MCF 10A (cell line): ENCODE results near the gene ACADVL. TPM values are rescaled to one million over a fixed set of nuclear protein-coding genes. Genes with fewer than 3 reads are reported as not detected.

Source experiments
- BruUV-seq: library from RNA; stranded (reverse); fragments of 400-500 nt; replicated peaks from 2 replicates; lab custom pipeline; 2021; lab: Mats Ljungman, UMichigan
- CTCF ChIA-PET: fragments of 300-600 bp; sonication (Branson Sonifier 250); formaldehyde crosslinking; extraction: SDS; loops from one replicate; lab custom pipeline; 2021; ENCODE audit warnings: antibody characterized with exemption, inconsistent platforms; lab: Yijun Ruan, JAX
- POLR2A ChIA-PET: fragments of 300-600, 350-650 bp; sonication (Branson Sonifier 250); formaldehyde crosslinking; extraction: SDS; loops from one replicate; lab custom pipeline; 2020; ENCODE audit warnings: antibody characterized with exemption, inconsistent platforms; lab: Yijun Ruan, JAX
- DNase-seq: peaks from one replicate; pipeline ENCODE4 v3.0.0-alpha.2; 2018; ENCODE audit not compliant: unreplicated experiment
- H3K27ac Mint-ChIP-seq: one replicate; pipeline ENCODE4 v1.8.0; 2022; ENCODE audit warnings: mild to moderate bottlenecking, low read depth, mixed read lengths; ENCODE audit not compliant: unreplicated experiment
- H3K27me3 Mint-ChIP-seq: one replicate; pipeline ENCODE4 v1.8.0; 2022; ENCODE audit warnings: mixed read lengths; ENCODE audit not compliant: insufficient read depth, unreplicated experiment
- H3K36me3 Mint-ChIP-seq: one replicate; pipeline ENCODE4 v1.8.0; 2022; ENCODE audit warnings: mild to moderate bottlenecking, moderate library complexity, mixed read lengths; ENCODE audit not compliant: insufficient read depth, unreplicated experiment
- H3K4me1 Mint-ChIP-seq: one replicate; pipeline ENCODE4 v1.8.0; 2022; ENCODE audit warnings: mixed read lengths; ENCODE audit not compliant: insufficient read depth, unreplicated experiment
- H3K4me3 Mint-ChIP-seq: one replicate; pipeline ENCODE4 v1.8.0; 2022; ENCODE audit warnings: mild to moderate bottlenecking, moderate library complexity, mixed read lengths; ENCODE audit not compliant: unreplicated experiment
- H3K9me3 Mint-ChIP-seq: one replicate; pipeline ENCODE4 v1.8.0; 2022; ENCODE audit warnings: mixed read lengths; ENCODE audit not compliant: unreplicated experiment
- CTCF ChIP-seq: fragments of 200-600 bp; IDR thresholded peaks from one replicate; pipeline ENCODE4 v1.8.0; 2022; ENCODE audit warnings: antibody characterized with exemption, mild to moderate bottlenecking; ENCODE audit not compliant: unreplicated experiment
- intact Hi-C: fragments of 100-400 bp; cut with micrococcal nuclease; formaldehyde crosslinking; loops from 2 replicates; pipeline ENCODE4 v1.14.1; 2022
- total RNA-seq: library from RNA; stranded (reverse); gene quantifications from 2 replicates; pipeline ENCODE4 v1.2.3, GENCODE V29; 2022

The ACADVL gene
- total RNA-seq, 1 experiment from 2014 or later = 413 TPM

DNA sequence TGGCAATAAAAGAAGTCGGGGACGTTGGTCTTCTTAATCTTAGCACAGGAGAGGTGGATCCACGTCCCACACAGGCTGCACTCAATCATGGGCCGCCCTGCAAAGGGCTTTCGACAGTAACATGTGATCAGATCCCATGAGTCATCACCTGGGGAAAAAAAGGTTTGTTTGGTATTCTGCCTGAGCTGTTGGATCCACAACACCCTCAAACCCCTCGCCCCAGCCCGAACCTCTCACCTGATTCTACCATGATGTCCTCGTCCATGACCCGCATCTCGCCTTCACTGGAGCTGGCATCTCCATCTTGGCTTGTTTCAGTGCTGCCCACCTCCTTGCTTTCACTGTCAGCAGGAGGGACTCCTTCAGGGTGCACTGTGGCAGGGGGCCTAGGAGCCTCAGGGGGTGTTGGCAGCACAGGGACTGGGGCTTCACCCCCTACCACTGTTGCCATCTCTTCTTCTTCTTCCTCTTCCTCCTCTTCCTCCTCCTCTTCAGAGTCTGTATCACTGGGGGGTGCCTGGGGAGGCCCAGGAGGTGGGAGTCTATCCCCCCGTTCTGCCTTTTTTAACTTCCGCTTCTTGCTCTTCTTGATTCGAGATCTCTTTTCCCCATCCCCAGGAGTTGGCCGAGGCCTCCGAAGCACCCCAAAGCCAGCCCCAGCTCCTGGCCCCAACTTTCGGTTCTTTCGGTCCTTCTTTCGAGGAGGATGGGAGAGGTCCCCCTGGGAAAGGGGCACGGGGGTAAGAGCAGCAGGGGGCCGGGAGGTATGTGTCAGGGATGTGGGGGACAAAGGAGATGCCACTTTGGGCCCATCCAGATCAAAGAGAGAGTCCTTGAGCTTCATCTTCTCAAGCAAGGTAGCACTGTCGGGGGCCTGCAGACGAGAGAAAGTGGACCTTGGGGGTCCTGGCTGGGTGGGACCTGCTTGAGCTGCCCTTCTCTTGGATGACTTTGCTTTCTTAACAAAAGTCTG is 16.2 kb downstream of the ACADVL start:
- peak; percentile 55 for DNase-seq
- Mint-ChIP-seq H3K36me3 (peaks cover 80% of the 10 kb centered on the region), H3K27ac (peak overlapping the region; percentile 75), H3K9me3 (no peaks in the 10 kb centered on the region), H3K27me3 (no peaks in the 10 kb centered on the region), H3K4me1 (peaks cover 33% of the 10 kb centered on the region), H3K4me3 (peak overlapping the region; percentile 91)
- ChIA-PET CTCF (interaction anchor here (0.6 to 1.6 kb wide), 2 partner anchors 190 to 203 kb away, joined by 3 to 4 read pairs; no protein-coding TSS in a partner anchor), POLR2A (interaction anchor here (0.6 to 14.3 kb wide), 9 partner anchors 14 to 268 kb away, joined by 3 to 278 read pairs (median 3); partner anchors contain the start of genes ACADVL, CTDNEP1, DLG4 and ELP5)
- TF ChIP-seq CTCF = no peak
- BruUV-seq = TSS peak; percentile 7
- intact Hi-C loops = no loop called here

DNA sequence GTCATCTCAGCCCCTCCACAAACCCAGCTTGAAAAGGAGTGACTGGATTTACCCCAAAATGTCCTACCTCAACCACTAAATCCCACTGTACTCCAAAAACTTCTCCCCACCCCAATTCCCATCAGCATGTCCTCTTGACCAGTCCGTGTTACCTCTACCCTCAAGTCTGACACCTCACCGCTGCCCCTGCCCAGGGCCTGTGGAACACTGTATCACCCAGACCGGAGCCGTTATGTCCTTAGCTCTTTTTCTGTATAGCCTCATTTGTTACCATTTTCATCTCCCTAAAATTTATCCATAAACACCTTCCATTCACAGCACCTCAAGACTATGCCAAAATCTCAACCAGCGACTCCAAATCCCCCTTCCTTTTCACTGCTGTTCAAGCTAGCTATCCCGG is 17.1 kb downstream of the ACADVL start:
- no TSS peak for BruUV-seq
- peak overlapping the region; percentile 91 for H3K27ac Mint-ChIP-seq
- ChIA-PET CTCF (interaction anchor here (1.6 kb wide), 1 partner anchor 191 kb away, joined by 4 read pairs; no protein-coding TSS in a partner anchor), POLR2A (interaction anchor here (3.7 to 14.3 kb wide), 3 partner anchors 13 to 15 kb away, joined by 18 to 278 read pairs (median 128); partner anchors contain the start of genes ACADVL, CTDNEP1, DLG4 and ELP5)
- no peaks in the 10 kb centered on the region for H3K27me3 Mint-ChIP-seq
- H3K4me3 Mint-ChIP-seq = peak overlapping the region; percentile 100
- DNase-seq = no peak
- no peak for TF ChIP-seq CTCF
- intact Hi-C loops = no loop called here
- peaks cover 40% of the 10 kb centered on the region for H3K4me1 Mint-ChIP-seq
- no peaks in the 10 kb centered on the region for H3K9me3 Mint-ChIP-seq
- peaks cover 81% of the 10 kb centered on the region for H3K36me3 Mint-ChIP-seq

- no peaks in the 10 kb centered on the region for H3K9me3 Mint-ChIP-seq
- ChIA-PET CTCF (interaction anchor here (1.6 kb wide), 1 partner anchor 192 kb away, joined by 4 read pairs; no protein-coding TSS in a partner anchor), POLR2A (interaction anchor here (0.6 to 14.3 kb wide), 7 partner anchors 13 to 375 kb away, joined by 3 to 278 read pairs (median 3); partner anchors contain the start of genes ACADVL, CTDNEP1, DLG4 and ELP5)
- DNase-seq = no peak
- intact Hi-C loops = no loop called here
- H3K4me3 Mint-ChIP-seq = peak overlapping the region; percentile 100
- peaks cover 39% of the 10 kb centered on the region for H3K4me1 Mint-ChIP-seq
- BruUV-seq = no TSS peak
- no peak for TF ChIP-seq CTCF
- H3K27ac Mint-ChIP-seq = peak overlapping the region; percentile 91
- peaks cover 83% of the 10 kb centered on the region for H3K36me3 Mint-ChIP-seq
- H3K27me3 Mint-ChIP-seq = no peaks in the 10 kb centered on the region
Measured at GRCh38 chr17:7237266-7237760, 17.6 kb downstream of the ACADVL start.
